HepG2 (cell line): ENCODE data around the gene TIMP3. TPM values are rescaled to one million over a fixed set of nuclear protein-coding genes. Genes with fewer than 3 reads are reported as not detected.

Experiments used
- ATF2 ChIP-seq: sonication (generic); formaldehyde crosslinking; IDR thresholded peaks from 2 replicates; pipeline ENCODE4 v1.4.0; 2020; ENCODE audit warnings: missing genetic modification reagents
- BCL6 ChIP-seq: IDR thresholded peaks from 2 replicates; pipeline ENCODE4 v1.6.1; 2016; ENCODE audit warnings: missing genetic modification reagents, missing compliant biosample characterization
- CC2D1A ChIP-seq: sonication (generic); formaldehyde crosslinking; IDR thresholded peaks from 2 replicates; pipeline ENCODE4 v1.8.1; 2023; ENCODE audit warnings: mild to moderate bottlenecking, missing genetic modification reagents
- CREB3 ChIP-seq: sonication (generic); formaldehyde crosslinking; IDR thresholded peaks from 2 replicates; pipeline ENCODE4 v1.5.0; 2020; ENCODE audit warnings: missing genetic modification reagents
- DNMT3B ChIP-seq: conservative IDR thresholded peaks from 2 replicates; pipeline ENCODE4 v1.6.1; 2016; ENCODE audit warnings: missing biosample characterization, control low read depth
- ETV5 ChIP-seq: IDR thresholded peaks from 2 replicates; pipeline ENCODE4 v1.6.1; 2018; ENCODE audit warnings: missing biosample characterization, missing genetic modification reagents, inconsistent platforms, borderline replicate concordance
- GTF3A ChIP-seq: sonication (generic); formaldehyde crosslinking; conservative IDR thresholded peaks from 2 replicates; pipeline ENCODE4 v1.4.0; 2020; ENCODE audit warnings: mild to moderate bottlenecking, missing genetic modification reagents
- HNF4A ChIP-seq: sonication (generic); formaldehyde crosslinking; IDR thresholded peaks from 2 replicates; pipeline ENCODE4 v1.4.0; 2020; ENCODE audit warnings: missing genetic modification reagents
- HOXA3 ChIP-seq: sonication (generic); formaldehyde crosslinking; IDR thresholded peaks from 2 replicates; pipeline ENCODE4 v1.5.0; 2020; ENCODE audit warnings: missing genetic modification reagents
- KAT2B ChIP-seq: fragments of 150-350 bp; IDR thresholded peaks from 2 replicates; pipeline ENCODE4 v1.6.1; 2014; ENCODE audit warnings: low read depth, low read length, borderline replicate concordance
- MED13 ChIP-seq: sonication (generic); formaldehyde crosslinking; IDR thresholded peaks from 2 replicates; pipeline ENCODE4 v1.5.0; 2020; ENCODE audit warnings: missing genetic modification reagents
- MED8 ChIP-seq: sonication (generic); formaldehyde crosslinking; IDR thresholded peaks from 2 replicates; pipeline ENCODE4 v1.8.1; 2023; ENCODE audit warnings: mild to moderate bottlenecking, missing genetic modification reagents; ENCODE audit not compliant: insufficient replicate concordance
- NFRKB ChIP-seq: fragments of 450-650 bp; IDR thresholded peaks from 2 replicates; pipeline ENCODE4 v1.6.1; 2017
- ZNF343 ChIP-seq: sonication (generic); formaldehyde crosslinking; IDR thresholded peaks from 2 replicates; pipeline ENCODE4 v1.4.0; 2020; ENCODE audit warnings: mild to moderate bottlenecking, missing genetic modification reagents
- ZNF543 ChIP-seq: sonication (generic); formaldehyde crosslinking; IDR thresholded peaks from 2 replicates; pipeline ENCODE4 v1.4.0; 2020; ENCODE audit warnings: mild to moderate bottlenecking, missing genetic modification reagents
- ZNF567 ChIP-seq: sonication (generic); formaldehyde crosslinking; IDR thresholded peaks from 2 replicates; pipeline ENCODE4 v1.8.1; 2023; ENCODE audit warnings: mild to moderate bottlenecking, missing genetic modification reagents, borderline replicate concordance
- ZNF614 ChIP-seq: IDR thresholded peaks from 2 replicates; pipeline ENCODE4 v1.6.1; 2018; ENCODE audit warnings: missing biosample characterization, missing genetic modification reagents, inconsistent platforms, borderline replicate concordance
- ZNF678 ChIP-seq: sonication (generic); formaldehyde crosslinking; IDR thresholded peaks from 2 replicates; pipeline ENCODE4 v1.4.0; 2020; ENCODE audit warnings: mild to moderate bottlenecking, missing genetic modification reagents
- ZNF790 ChIP-seq: sonication (generic); formaldehyde crosslinking; IDR thresholded peaks from 2 replicates; pipeline ENCODE4 v1.8.0; 2022; ENCODE audit warnings: missing genetic modification reagents, mild to moderate bottlenecking, borderline replicate concordance
- ZNF839 ChIP-seq: sonication (generic); formaldehyde crosslinking; IDR thresholded peaks from 2 replicates; pipeline ENCODE4 v1.4.0; 2020; ENCODE audit warnings: missing genetic modification reagents, mild to moderate bottlenecking, borderline replicate concordance
- polyA plus RNA-seq, 8 experiments: library from polyadenylated mRNA; depleted of rRNA in 3 of 8; stranded (reverse) in 7 of 8; unstranded in 1 of 8; fragments of >200 nt; fragmentation: Illumina TruSeq in 4 of 8; extraction: Trizol in 4 of 8; gene quantifications; 2 replicates each; pipeline versions ENCODE4 v1.2.1 to v1.2.3, GENCODE V29; 2011 to 2016; ENCODE audit warnings: low read depth in 4 of 8, missing spikeins in 1 of 8, mixed read lengths in 1 of 8; ENCODE audit not compliant: insufficient read depth in 1 of 8
- total RNA-seq, 5 experiments: library from RNA; depleted of rRNA; stranded (reverse); fragments of >200 nt; fragmentation: Illumina TruSeq; extraction: Trizol; gene quantifications; 2 replicates each; pipeline ENCODE4 v1.2.3, GENCODE V29; 2016; ENCODE audit warnings: low read depth in 1 of 5
- TF ChIP-seq, protein P1 (sequence below): sonication (generic); formaldehyde crosslinking; IDR thresholded peaks from 2 replicates; pipeline ENCODE4 v1.4.0; 2020; ENCODE audit warnings: missing genetic modification reagents
- TF ChIP-seq, protein P2 (sequence below): IDR thresholded peaks from 2 replicates; pipeline ENCODE4 v1.6.1; 2016
- TF ChIP-seq, protein P3 (sequence below): sonication (generic); formaldehyde crosslinking; IDR thresholded peaks from 2 replicates; pipeline ENCODE4 v1.4.0; 2020; ENCODE audit warnings: missing genetic modification reagents, borderline replicate concordance

Gene TIMP3
- total and polyA plus RNA-seq, 2 of the 13 experiments (the other 11 are each of a cell fraction or from before 2014, with no cell fraction given) = 57.3 to 86.6 TPM

DNA sequence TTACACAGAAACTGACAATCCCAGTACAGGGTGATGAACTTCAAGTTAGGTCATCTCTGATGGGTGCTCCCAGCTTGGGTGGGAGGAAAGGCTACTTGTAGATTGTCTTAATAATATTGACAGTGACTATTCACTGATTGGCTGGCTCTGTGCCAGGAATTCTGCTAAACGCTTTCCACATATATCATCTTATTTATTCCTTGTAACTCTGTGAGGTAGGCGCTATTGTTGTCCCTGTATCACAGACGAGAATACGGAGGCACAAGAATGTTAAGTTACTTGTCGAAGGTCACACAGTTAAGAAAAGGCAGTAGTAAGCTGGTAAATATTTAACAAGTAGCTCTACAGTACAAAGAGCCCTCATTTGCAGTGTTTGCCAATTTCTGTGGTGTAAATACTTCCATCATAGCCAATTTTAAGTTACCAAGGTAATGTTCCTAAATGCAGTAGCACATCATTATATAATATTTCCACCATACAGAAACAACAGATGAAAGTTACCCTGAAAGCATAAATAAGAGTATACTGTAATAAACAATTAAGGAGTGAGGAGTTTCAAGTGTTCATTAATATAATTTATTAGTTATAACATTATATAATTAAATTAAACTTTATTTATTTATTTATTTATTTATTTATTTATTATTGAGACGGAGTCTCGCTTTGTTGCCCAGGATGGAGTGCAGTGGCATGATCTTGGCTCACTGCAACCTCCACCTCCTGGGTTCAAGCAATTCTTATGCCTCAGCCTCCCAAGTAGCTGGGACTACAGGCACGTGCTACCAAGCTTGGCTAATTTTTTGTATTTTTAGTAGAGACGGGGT, 11.5 kb upstream of the TIMP3 start (continued):
- TF ChIP-seq, protein P1, sequence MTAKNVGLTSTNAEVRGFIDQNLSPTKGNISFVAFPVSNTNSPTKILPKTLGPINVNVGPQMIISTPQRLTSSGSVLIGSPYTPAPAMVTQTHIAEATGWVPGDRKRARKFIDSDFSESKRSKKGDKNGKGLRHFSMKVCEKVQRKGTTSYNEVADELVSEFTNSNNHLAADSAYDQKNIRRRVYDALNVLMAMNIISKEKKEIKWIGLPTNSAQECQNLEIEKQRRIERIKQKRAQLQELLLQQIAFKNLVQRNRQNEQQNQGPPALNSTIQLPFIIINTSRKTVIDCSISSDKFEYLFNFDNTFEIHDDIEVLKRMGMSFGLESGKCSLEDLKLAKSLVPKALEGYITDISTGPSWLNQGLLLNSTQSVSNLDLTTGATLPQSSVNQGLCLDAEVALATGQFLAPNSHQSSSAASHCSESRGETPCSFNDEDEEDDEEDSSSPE (CRISPR knock-in tag) = no peak
- TF ChIP-seq BCL6 (CRISPR knock-in tag) = peak; percentile 58
- peak; percentile 65 for TF ChIP-seq HNF4A
- TF ChIP-seq ZNF614 = peak; percentile 74; the same call in 1 of the 2 replicates
- no peak for TF ChIP-seq MED13 (CRISPR knock-in tag)
- TF ChIP-seq, protein P2, sequence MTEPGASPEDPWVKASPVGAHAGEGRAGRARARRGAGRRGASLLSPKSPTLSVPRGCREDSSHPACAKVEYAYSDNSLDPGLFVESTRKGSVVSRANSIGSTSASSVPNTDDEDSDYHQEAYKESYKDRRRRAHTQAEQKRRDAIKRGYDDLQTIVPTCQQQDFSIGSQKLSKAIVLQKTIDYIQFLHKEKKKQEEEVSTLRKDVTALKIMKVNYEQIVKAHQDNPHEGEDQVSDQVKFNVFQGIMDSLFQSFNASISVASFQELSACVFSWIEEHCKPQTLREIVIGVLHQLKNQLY (CRISPR knock-in tag) = no peak
- TF ChIP-seq ZNF543 (CRISPR knock-in tag) = no peak
- no peak for TF ChIP-seq DNMT3B (CRISPR knock-in tag)
- TF ChIP-seq HOXA3 = peak; percentile 20; the same call in 1 of the 2 replicates
- TF ChIP-seq ATF2 = no peak
- no peak for TF ChIP-seq NFRKB
- no peak for TF ChIP-seq ZNF343 (CRISPR knock-in tag)
- no peak for TF ChIP-seq CC2D1A (CRISPR knock-in tag)
- TF ChIP-seq ZNF839 = no peak
- no peak for TF ChIP-seq ZNF567
- TF ChIP-seq GTF3A (CRISPR knock-in tag) = no peak
- no peak for TF ChIP-seq CREB3 (CRISPR knock-in tag)
- TF ChIP-seq ZNF790 = no peak
- no peak for TF ChIP-seq MED8 (CRISPR knock-in tag)
- TF ChIP-seq, protein P3, sequence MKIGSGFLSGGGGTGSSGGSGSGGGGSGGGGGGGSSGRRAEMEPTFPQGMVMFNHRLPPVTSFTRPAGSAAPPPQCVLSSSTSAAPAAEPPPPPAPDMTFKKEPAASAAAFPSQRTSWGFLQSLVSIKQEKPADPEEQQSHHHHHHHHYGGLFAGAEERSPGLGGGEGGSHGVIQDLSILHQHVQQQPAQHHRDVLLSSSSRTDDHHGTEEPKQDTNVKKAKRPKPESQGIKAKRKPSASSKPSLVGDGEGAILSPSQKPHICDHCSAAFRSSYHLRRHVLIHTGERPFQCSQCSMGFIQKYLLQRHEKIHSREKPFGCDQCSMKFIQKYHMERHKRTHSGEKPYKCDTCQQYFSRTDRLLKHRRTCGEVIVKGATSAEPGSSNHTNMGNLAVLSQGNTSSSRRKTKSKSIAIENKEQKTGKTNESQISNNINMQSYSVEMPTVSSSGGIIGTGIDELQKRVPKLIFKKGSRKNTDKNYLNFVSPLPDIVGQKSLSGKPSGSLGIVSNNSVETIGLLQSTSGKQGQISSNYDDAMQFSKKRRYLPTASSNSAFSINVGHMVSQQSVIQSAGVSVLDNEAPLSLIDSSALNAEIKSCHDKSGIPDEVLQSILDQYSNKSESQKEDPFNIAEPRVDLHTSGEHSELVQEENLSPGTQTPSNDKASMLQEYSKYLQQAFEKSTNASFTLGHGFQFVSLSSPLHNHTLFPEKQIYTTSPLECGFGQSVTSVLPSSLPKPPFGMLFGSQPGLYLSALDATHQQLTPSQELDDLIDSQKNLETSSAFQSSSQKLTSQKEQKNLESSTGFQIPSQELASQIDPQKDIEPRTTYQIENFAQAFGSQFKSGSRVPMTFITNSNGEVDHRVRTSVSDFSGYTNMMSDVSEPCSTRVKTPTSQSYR (CRISPR knock-in tag) = no peak
- no peak for TF ChIP-seq ZNF678 (CRISPR knock-in tag)
- 0 out of 2 replicates have a peak, but pooled peaks have one; percentile 30 for TF ChIP-seq ETV5 (CRISPR knock-in tag)
- TF ChIP-seq KAT2B = no peak
